GM21367 (cell line): Measurements from ENCODE around the gene RPL32.
"Not testable (repeated sequence)": the region's sequence is repeated elsewhere in the genome, so short reads cannot be mapped to it uniquely, and the experiment has no call there.

ENCODE experiments used
- ATAC-seq: cut with Tn5 transposase; IDR thresholded peaks from one replicate; pipeline ENCODE4 v1.9.1; 2021; ENCODE audit not compliant: unreplicated experiment

RPL32 gene

DNA sequence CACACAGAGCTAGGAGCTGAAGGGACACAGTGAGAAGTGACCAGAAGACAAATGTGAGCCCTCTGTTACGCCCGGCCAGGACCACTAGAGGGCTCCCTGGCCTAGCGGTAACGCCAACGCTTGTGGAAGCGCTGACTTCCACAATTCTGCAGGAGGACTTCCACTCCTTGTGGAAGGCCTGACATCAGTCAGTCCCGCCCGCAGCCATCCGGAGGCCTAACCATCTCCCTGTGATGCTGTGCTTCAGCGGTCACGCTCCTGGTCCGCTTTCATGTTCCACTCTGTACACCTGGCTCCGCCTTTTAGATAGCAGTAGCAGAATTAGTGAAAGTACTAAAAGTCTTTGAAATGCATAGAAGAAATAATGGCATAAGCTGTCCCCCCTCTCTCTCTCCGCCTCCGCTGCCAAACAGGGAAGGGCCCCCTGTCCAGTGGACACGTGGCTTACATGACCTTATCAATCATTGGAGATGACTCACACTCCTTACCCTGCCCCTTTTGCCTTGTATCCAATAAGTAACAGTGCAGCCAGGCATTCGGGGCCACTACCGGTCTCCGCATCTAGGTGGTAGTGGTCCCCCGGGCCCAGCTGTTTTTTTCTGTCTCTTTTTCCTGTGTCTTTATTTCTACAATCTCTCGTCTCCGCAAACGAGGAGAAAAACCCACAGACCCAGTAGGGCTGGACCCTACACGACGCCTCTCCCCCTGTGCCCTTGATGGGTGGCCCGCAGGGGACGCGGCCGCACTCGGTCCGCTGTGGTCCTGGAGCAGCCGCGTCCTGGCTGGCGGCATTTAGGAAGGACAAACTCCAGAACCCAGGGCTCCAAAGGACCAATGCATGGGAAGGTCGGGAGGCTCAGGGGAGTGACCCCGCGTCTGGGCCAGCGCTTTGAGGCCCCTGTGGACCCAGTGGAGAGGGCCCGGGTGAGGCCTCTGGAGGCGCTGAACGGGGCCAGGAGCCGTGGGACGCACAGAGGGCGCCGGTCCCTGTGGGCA lies 27.0 kb upstream of the RPL32 start:
- ATAC-seq, result peak; percentile 51

DNA sequence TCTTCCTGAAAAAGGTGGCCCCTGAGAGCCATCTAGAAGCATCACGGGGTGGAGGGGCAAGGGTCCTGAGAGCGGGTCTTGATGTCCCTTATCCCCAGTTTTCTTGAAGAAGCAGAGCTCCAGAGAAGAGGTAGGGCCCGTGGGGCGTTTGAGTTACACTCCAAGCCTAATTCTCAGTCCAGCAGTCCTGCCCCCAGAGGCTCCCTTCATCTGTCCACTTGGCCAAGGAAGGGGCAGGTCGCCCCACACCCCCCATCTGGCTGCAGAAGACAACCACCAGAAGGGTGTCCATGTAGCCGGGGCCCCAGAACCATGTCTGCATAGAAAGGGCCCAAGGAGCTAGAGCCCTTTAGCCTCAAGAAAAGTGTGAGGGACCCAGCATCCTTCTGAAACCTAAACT lies 25.5 kb upstream of the RPL32 start:
- no peak for ATAC-seq

DNA sequence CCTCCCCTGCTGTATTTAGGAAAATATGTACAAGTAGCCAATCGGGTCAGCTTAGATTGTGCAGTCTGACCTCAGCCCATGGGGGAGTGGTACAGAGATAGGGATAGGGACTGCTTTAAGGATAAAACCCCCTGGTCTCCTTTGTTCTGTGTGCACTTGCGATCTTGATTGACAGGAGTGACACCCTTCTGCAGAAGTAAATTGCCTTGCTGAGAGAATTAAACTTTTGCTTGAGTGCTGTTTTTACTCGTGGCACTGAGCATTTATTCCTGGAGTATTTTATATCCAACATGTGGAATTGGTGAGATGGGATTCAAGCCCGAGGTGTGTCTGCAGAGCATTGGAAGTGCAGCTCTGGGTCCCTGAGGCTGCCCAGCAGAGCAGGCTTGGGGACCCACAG lies 23.9 kb upstream of the RPL32 start:
- ATAC-seq, result no peak

DNA sequence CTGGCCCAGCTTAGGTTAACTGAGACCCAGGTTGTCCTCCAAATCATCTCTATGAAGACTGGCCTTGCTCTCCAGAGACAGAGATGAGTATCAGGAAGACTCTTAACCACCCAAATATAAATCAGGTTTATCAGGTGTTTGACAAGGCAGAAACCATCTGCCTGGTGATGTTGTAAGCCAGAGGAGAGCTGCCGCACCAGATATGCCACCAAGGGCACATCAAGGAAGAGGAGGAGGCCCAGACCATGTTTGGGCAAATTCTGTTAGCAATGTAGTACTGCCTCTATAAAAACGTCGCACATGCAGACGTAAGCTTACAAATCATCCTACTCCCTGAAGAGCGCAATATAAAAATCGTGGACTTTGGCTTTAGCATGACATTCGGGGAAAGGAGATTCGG lies 21.0 kb upstream of the RPL32 start:
- ATAC-seq, result no peak

GRCh38 chr3:12861611-12862010 lies 20.2 kb upstream of the RPL32 start:
- ATAC-seq, result no peak

DNA sequence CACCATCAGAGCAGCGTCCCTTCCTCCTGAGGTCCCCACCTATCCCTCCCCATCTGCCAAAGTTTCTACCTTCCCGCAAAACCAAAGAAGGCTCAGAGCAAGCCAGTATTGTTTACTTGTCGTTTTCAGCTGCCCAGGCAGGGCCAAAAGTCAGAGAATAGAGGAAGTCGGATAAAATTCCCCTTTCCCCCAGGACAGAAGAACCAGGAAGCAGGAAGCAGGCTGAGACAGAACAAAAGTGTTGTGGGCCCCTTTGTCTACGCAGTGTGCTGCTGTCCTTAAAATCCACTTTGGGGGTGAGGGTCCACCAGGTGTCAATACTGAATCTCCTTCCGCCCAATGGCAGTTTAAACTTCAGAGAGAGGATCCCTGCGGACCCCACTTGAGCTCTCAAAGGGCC lies 18.5 kb upstream of the RPL32 start:
- no peak for ATAC-seq

DNA sequence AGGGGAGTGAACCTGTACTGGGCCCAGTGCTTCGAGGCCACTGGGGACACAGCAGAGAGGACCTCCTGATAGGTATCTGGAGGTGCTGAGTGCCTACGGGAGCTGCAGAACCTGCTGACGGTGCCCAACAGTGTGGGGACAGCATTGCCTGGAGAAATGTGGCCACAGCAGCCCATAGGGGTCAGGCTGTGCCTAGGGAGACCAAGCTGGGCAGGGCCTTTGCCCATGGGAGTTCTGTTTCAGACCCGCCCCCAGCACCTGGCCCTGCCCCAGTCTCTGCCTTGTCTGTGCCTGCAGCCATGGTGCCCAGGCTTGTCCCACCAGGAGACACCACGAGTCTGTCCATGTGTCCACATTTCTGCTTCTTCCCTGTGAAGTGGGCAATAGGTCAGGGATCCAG lies 15.3 kb upstream of the RPL32 start:
- no peak for ATAC-seq

GRCh38 chr3:12854565-12854964 lies 13.2 kb upstream of the RPL32 start:
- no peak for ATAC-seq

GRCh38 chr3:12853847-12854246 lies 12.5 kb upstream of the RPL32 start:
- not testable (repeated sequence) for ATAC-seq

- no peak for ATAC-seq
Measured at GRCh38 chr3:12852201-12852600, 10.8 kb upstream of the RPL32 start.

DNA sequence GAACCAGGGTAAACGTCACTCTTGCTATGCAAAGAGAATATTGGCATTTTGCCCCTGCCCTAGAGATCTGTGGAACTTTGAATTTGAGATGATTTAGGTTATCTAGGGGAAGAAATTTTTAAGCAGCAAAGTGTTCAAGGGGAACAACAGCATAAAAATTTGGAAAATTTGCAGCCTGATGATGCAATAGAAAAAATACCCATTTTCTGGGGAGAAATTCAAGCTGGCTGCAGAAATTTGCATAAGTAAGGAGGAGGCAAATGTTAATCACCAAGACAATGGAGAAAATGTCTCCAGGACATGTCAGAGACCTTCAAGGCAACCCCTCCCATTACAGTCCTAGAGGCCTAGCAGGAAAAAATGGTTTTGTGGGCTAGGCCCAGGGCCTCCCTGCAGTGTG lies 4.4 kb upstream of the RPL32 start:
- ATAC-seq, result no peak

DNA sequence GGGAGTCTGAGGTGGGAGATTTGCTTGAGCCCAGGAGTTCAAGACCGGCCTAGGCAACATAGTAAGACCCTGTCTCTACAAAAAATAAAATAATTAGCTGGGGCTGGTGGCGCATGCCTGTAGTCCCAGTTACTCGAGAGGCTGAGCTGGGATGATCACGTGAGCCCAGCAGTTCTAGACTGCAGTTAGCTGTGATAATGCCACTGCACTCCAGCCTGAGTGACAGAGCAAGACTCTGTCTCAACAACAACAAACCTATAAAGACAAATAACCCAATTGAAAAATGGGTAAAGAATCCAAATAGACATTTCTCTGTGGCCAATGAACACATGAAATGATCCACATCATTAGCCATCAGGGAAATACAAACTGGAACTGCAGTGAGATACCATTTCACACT lies 1.1 kb upstream of the RPL32 start:
- ATAC-seq, result no peak

GRCh38 chr3:12841970-12842328 lies 584 bp upstream of the RPL32 start:
- no peak for ATAC-seq

DNA sequence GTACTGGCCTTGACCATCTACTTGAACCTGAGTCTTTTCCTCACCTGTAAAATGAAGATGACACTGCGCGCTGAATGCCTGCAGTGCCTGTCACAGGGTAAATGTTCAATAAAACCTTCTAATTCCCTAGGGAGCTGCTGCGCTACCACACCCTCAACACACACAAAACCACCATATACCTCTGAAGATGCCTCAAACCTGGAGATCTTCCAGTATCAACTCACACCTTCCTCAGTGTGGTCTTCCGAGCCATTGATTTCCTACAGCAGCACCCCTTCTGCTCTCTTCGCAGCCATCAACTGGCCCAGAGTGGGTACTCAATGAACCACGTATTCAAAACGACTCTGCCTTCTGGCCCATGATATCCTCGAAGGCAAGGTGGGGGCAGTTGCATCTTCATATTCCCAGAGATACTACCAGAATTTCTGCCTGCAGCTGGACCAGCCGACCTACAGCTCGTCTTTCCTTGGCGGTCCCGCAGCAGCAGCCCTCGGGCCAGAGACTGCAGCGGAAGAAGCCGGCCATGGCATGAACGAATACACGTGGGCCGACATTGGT lies 695 bp downstream of the RPL32 start:
- peak; percentile 18 for ATAC-seq

GRCh38 chr3:12840148-12840547 lies 1.2 kb downstream of the RPL32 start:
- ATAC-seq, result not testable (repeated sequence)

- ATAC-seq, result no peak
Measured at GRCh38 chr3:12839156-12839946, 2.0 kb downstream of the RPL32 start.

- no peak for ATAC-seq
Measured at GRCh38 chr3:12838179-12838965, 3.0 kb downstream of the RPL32 start.

DNA sequence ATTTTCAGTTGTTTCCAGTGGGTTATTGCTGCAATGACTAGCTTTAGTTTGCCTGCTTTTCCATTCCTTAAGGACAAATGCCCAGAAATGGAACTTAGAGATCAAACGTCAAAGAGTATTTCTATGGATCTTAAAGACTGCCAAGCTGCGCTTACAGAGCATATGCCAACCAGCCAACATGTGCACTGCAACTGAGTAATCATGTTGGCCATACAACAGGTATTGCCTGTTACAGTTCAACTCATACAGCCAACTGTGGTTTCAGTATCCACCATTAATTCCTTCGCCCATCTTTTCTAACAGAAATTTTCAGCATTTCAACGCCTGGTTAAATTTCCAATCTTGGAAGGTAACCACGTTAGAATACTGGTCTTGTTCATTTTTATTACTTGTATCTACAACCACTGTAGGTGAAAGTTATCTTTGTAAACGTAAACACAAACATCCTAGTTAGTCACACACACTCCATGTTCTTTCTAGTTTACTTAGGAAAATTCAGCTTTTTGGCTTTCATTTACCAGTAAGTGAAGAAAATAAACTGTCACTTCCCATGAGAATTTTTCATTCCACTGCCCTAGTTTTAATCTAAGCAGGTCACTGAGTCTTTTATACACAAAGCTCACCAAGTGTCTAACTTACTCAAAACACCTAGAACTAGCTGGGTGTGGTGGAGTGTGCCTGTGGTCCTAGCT lies 3.9 kb downstream of the RPL32 start:
- no peak for ATAC-seq

GRCh38 chr3:12835052-12835665 lies 6.2 kb downstream of the RPL32 start:
- no peak for ATAC-seq
